OCI-LY7 (cell line): ENCODE results near the gene BMERB1. TPM values are rescaled to one million over a fixed set of nuclear protein-coding genes. Genes with fewer than 3 reads are reported as not detected.

Experiments
- BruUV-seq: library from RNA; stranded (reverse); fragments of 400-500 nt; replicated peaks from 2 replicates; lab custom pipeline; 2021; lab: Mats Ljungman, UMichigan
- CTCF ChIA-PET: fragments of 300-600 bp; sonication (Branson Sonifier 250); formaldehyde crosslinking; loops from one replicate; lab custom pipeline; 2022; ENCODE audit warnings: antibody characterized with exemption; ENCODE audit not compliant: unreplicated experiment; lab: Charles Lee
- POLR2A ChIA-PET: fragments of 300-600 bp; sonication (Branson Sonifier 250); formaldehyde crosslinking; loops from one replicate; lab custom pipeline; 2022; ENCODE audit warnings: antibody characterized with exemption; lab: Charles Lee
- DNase-seq: peaks from one replicate; pipeline ENCODE4 v3.0.0-alpha.2; 2015; ENCODE audit warnings: low spot score
- H2AFZ ChIP-seq: fragments of 200-600 bp; sonication (generic), shearing (Covaris generic); 2 replicates; pipeline ENCODE4 v1.6.1; 2014; ENCODE audit warnings: mild to moderate bottlenecking, antibody characterized with exemption, low read length, moderate library complexity
- H3K27ac ChIP-seq: fragments of 200-600 bp; sonication (generic); 2 replicates; pipeline ENCODE4 v1.5.1; 2014; ENCODE audit warnings: mixed run types, low read depth, mild to moderate bottlenecking, moderate library complexity, low read length, inconsistent platforms; ENCODE audit not compliant: poor library complexity, severe bottlenecking
- H3K36me3 ChIP-seq: fragments of 200-600 bp; sonication (generic); 2 replicates; pipeline ENCODE4 v1.6.1; 2014; ENCODE audit warnings: mild to moderate bottlenecking, antibody characterized with exemption, low read length, moderate library complexity, mixed read lengths; ENCODE audit not compliant: insufficient read depth
- H3K4me1 ChIP-seq: fragments of 200-600 bp; sonication (generic); 2 replicates; pipeline ENCODE4 v1.5.1; 2014; ENCODE audit warnings: mild to moderate bottlenecking, low read length; ENCODE audit not compliant: insufficient read depth, poor library complexity, severe bottlenecking
- H3K4me2 ChIP-seq: fragments of 200-600 bp; sonication (generic); 2 replicates; pipeline ENCODE4 v1.6.1; 2014; ENCODE audit warnings: mild to moderate bottlenecking, low read length
- H3K4me3 ChIP-seq: fragments of 200-600 bp; sonication (generic); 2 replicates; pipeline ENCODE4 v1.5.1; 2014; ENCODE audit warnings: mild to moderate bottlenecking, low read depth, low read length; ENCODE audit not compliant: poor library complexity, severe bottlenecking
- H3K79me2 ChIP-seq: fragments of 200-600 bp; sonication (generic); 2 replicates; pipeline ENCODE4 v1.6.1; 2016; ENCODE audit warnings: low read depth, mild to moderate bottlenecking, low read length, moderate library complexity, mixed read lengths; ENCODE audit not compliant: insufficient read depth
- H3K9me2 ChIP-seq: fragments of 200-600 bp; sonication (generic); 2 replicates; pipeline ENCODE4 v1.6.1; 2016; ENCODE audit warnings: mild to moderate bottlenecking, low read length, mixed read lengths; ENCODE audit not compliant: insufficient read depth
- H3K9me3 ChIP-seq: fragments of 200-600 bp; sonication (generic); 2 replicates; pipeline ENCODE4 v1.6.1; 2014; ENCODE audit warnings: mild to moderate bottlenecking, mixed run types, low read length, mixed read lengths
- H4K20me1 ChIP-seq: fragments of 200-600 bp; sonication (generic); 2 replicates; pipeline ENCODE4 v1.6.1; 2014; ENCODE audit warnings: mild to moderate bottlenecking, antibody characterized with exemption, low read length, moderate library complexity, mixed read lengths; ENCODE audit not compliant: insufficient read depth
- CTCF ChIP-seq: fragments of 200-600 bp; sonication (generic); conservative IDR thresholded peaks from 2 replicates; pipeline ENCODE4 v1.5.1; 2014; ENCODE audit warnings: mild to moderate bottlenecking, antibody characterized with exemption, low read length, moderate library complexity, mixed read lengths
- EZH2phosphoT487 ChIP-seq: fragments of 200-600 bp; sonication (generic); IDR thresholded peaks from 2 replicates; pipeline ENCODE4 v1.6.1; 2018; ENCODE audit warnings: low read depth, borderline replicate concordance, mild to moderate bottlenecking, mixed run types, antibody characterized with exemption, low read length, moderate library complexity, mixed read lengths
- intact Hi-C: fragments of 100-400 bp; cut with micrococcal nuclease; formaldehyde crosslinking; loops from one replicate; pipeline ENCODE4 v1.10.0; 2022; ENCODE audit not compliant: unreplicated experiment
- total RNA-seq, 2 experiments: library from RNA; depleted of rRNA in 1 of 2; stranded (reverse); fragments of >200 nt in 1 of 2; shearing (Covaris generic) in 1 of 2; gene quantifications; 2 replicates each; pipeline ENCODE4 v1.2.3, GENCODE V29; 2014 to 2022

BMERB1 gene
- total RNA-seq, 2 experiments from 2014 or later, result not detected

- H3K9me3 ChIP-seq, result no peaks in the 10 kb centered on the region
- intact Hi-C loops, result no loop called here
- no TSS peak for BruUV-seq
- no peaks in the 10 kb centered on the region for H3K4me1 ChIP-seq
- no peaks in the 10 kb centered on the region for H3K79me2 ChIP-seq
- H3K4me2 ChIP-seq, result no peak overlapping the region
- TF ChIP-seq CTCF (no peak), EZH2phosphoT487 (no peak)
- ChIA-PET POLR2A (no interaction called here), CTCF (no interaction called here)
- DNase-seq, result no peak
- H3K27ac ChIP-seq, result no peak overlapping the region
- no peaks in the 10 kb centered on the region for H4K20me1 ChIP-seq
- no peak overlapping the region for H3K4me3 ChIP-seq
- peaks cover 88% of the 10 kb centered on the region for H3K36me3 ChIP-seq
- no peaks in the 10 kb centered on the region for H3K9me2 ChIP-seq
- H2AFZ ChIP-seq, result no peak overlapping the region
Measured at GRCh38 chr16:15611610-15612009, 177.2 kb downstream of the BMERB1 start.

- TF ChIP-seq EZH2phosphoT487 (no peak), CTCF (no peak)
- no peaks in the 10 kb centered on the region for H4K20me1 ChIP-seq
- H3K79me2 ChIP-seq, result no peaks in the 10 kb centered on the region
- CTCF ChIA-PET, result no interaction called here
- no peaks in the 10 kb centered on the region for H3K4me1 ChIP-seq
- no peaks in the 10 kb centered on the region for H3K9me2 ChIP-seq
- POLR2A ChIA-PET, result no interaction called here
- intact Hi-C loops, result no loop called here
- no peaks in the 10 kb centered on the region for H3K9me3 ChIP-seq
- H2AFZ ChIP-seq, result no peak overlapping the region
- H3K27ac ChIP-seq, result no peak overlapping the region
- peaks cover 88% of the 10 kb centered on the region for H3K36me3 ChIP-seq
- H3K4me3 ChIP-seq, result no peak overlapping the region
- no TSS peak for BruUV-seq
- H3K4me2 ChIP-seq, result no peak overlapping the region
- DNase-seq, result no peak
Measured at GRCh38 chr16:15613676-15614075, 179.3 kb downstream of the BMERB1 start.

GRCh38 chr16:15616012-15616411, 181.6 kb downstream of the BMERB1 start:
- intact Hi-C loops, result no loop called here

More at GRCh38 chr16:15616012-15616411, 181.6 kb downstream of the BMERB1 start:
- Histone ChIP-seq H3K27ac (no peak overlapping the region), H3K4me2 (no peak overlapping the region), H3K4me1 (no peaks in the 10 kb centered on the region), H3K4me3 (no peak overlapping the region), H3K36me3 (peaks cover 88% of the 10 kb centered on the region), H2AFZ (no peak overlapping the region), H3K9me2 (no peaks in the 10 kb centered on the region), H3K79me2 (no peaks in the 10 kb centered on the region), H4K20me1 (no peaks in the 10 kb centered on the region), H3K9me3 (no peaks in the 10 kb centered on the region)
- no peak for DNase-seq
- ChIA-PET CTCF (no interaction called here), POLR2A (no interaction called here)
- no TSS peak for BruUV-seq
- no peak for TF ChIP-seq CTCF
